ENCODE results near the gene BLID.

DNA sequence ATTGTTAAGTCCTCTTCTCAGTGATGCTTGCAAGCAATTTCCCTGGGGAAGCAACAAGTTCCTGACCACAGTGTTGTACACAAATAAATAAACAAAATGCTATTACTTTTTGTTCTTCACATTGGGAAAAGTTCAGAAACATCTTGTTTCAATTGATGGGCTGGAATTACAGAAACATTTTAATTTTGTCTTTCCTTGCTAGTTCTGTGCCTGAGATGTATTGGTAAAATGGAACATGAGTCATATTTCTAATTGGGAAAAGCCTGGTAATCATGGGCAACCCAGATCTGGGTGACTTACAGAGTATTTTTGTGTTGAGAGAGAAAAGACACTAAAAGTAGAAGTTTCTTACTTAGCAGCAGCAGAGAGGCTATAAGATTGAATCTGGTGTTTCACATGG is 576 bp upstream of the BLID start:
- no peak for TF ChIP-seq POLR2AphosphoS5 (IDR thresholded peaks at IDR 0.05; ENCODE audit: low read depth, low read length)
- no peak for TF ChIP-seq CTCF (IDR thresholded peaks at IDR 0.05; ENCODE audit: control extremely low read depth in 1 of 3, insufficient read depth in 1 of 3, low read depth in 1 of 3, low read length in 3 of 3)
- no peak for TF ChIP-seq YY1 (IDR thresholded peaks at IDR 0.05; ENCODE audit: low read depth, low read length)
- no peak for TF ChIP-seq CREB1 (IDR thresholded peaks at IDR 0.05)
- no peak for TF ChIP-seq EP300 (IDR thresholded peaks at IDR 0.05; ENCODE audit: borderline replicate concordance in 1 of 2, low read depth in 2 of 2, low read length in 2 of 2)
- no peak for TF ChIP-seq POLR2A (IDR thresholded peaks at IDR 0.05; ENCODE audit: control extremely low read depth in 1 of 2, low read depth in 2 of 2, low read length in 2 of 2)
- TF ChIP-seq RFX5 (IDR thresholded peaks at IDR 0.05; ENCODE audit: borderline replicate concordance, low read depth, low read length) = no peak
- no peak for TF ChIP-seq JUN (IDR thresholded peaks at IDR 0.05; ENCODE audit: low read depth, low read length)
- TF ChIP-seq TAF1 (IDR thresholded peaks at IDR 0.05; ENCODE audit: low read depth, low read length) = no peak
- TF ChIP-seq EZH2 (IDR thresholded peaks at IDR 0.05; ENCODE audit: low read depth, low read length, severe bottlenecking) = no peak
- TF ChIP-seq, protein P1, sequence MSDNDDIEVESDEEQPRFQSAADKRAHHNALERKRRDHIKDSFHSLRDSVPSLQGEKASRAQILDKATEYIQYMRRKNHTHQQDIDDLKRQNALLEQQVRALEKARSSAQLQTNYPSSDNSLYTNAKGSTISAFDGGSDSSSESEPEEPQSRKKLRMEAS (IDR thresholded peaks at IDR 0.05) = no peak
- TF ChIP-seq TBP (IDR thresholded peaks at IDR 0.05; ENCODE audit: low read depth, low read length) = no peak
